ENCODE data around the gene NRAP.

The NRAP gene

GRCh38 chr10:113610631-113611601, 52.9 kb downstream of the NRAP start:
- Histone ChIP-seq H3K4me3 (ENCODE audit: low read length) (no peak overlapping the region), H3K9ac (ENCODE audit: low read length) (no peak overlapping the region), H3K4me1 (ENCODE audit: control insufficient read depth, insufficient read depth, low read length) (no peaks in the 10 kb centered on the region), H3K27ac (ENCODE audit: low read depth, low read length) (no peak overlapping the region), H3K36me3 (ENCODE audit: control insufficient read depth, insufficient read depth, low read length) (no peaks in the 10 kb centered on the region), H3K27me3 (ENCODE audit: control insufficient read depth, insufficient read depth, low read length) (peaks cover under 1% of the 10 kb centered on the region)

- Histone ChIP-seq H3K36me3 (ENCODE audit: control insufficient read depth, insufficient read depth, low read length) (no peaks in the 10 kb centered on the region), H3K4me3 (ENCODE audit: low read length) (no peak overlapping the region), H3K4me1 (ENCODE audit: control insufficient read depth, insufficient read depth, low read length) (no peaks in the 10 kb centered on the region)
Measured at GRCh38 chr10:113609704-113610108, 54.1 kb downstream of the NRAP start.

DNA sequence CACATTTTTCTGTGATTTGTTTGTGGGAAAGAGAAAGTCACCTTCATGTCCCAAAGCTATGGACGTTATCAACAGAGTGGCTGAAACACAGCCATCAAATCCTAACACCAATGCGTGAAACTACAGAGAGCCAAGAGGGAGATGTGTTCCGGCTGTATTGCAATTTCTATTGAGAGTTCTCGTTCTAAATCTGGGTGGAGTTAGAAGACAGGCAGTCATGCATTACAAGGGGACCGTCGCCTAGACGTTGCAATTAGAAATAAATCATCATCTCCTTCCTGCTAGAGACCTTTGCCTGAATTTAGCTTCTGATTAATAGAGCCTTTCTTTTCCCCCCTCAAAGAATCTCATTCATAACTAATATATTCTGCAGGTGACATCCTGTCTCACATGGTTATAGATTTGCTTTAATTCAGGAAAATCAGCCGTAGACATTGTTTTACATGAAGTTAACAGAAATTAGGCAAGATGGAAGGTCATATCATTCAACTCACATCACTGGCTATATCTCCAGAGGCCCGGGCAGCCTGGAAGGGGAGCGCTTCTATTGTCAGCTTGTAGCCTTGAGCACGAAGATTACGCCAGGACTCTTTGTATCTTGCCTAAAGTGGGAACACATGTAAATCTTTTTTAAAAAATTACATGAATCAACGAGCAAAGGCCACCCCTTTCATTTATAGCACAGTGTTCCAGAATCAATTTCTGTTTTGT, 58.4 kb downstream of the NRAP start:
- Histone ChIP-seq H3K4me1 (ENCODE audit: control insufficient read depth, insufficient read depth, low read length) (no peaks in the 10 kb centered on the region), H3K36me3 (ENCODE audit: control insufficient read depth, insufficient read depth, low read length) (no peaks in the 10 kb centered on the region), H3K9ac (ENCODE audit: low read length) (no peak overlapping the region), H3K27ac (ENCODE audit: low read depth, low read length) (no peak overlapping the region), H3K27me3 (ENCODE audit: control insufficient read depth, insufficient read depth, low read length) (no peaks in the 10 kb centered on the region), H3K4me3 (ENCODE audit: low read length) (no peak overlapping the region)

More at GRCh38 chr10:113609704-113610108, 54.1 kb downstream of the NRAP start:
- no peak overlapping the region for H3K27ac ChIP-seq (ENCODE audit: low read depth, low read length)
- H3K27me3 ChIP-seq (ENCODE audit: control insufficient read depth, insufficient read depth, low read length): no peaks in the 10 kb centered on the region
- H3K9ac ChIP-seq (ENCODE audit: low read length): no peak overlapping the region

- no peak overlapping the region for H3K4me3 ChIP-seq (ENCODE audit: low read length)
- H3K36me3 ChIP-seq (ENCODE audit: control insufficient read depth, insufficient read depth, low read length): no peaks in the 10 kb centered on the region
- no peak overlapping the region for H3K27ac ChIP-seq (ENCODE audit: low read depth, low read length)
- no peak overlapping the region for H3K9ac ChIP-seq (ENCODE audit: low read length)
- H3K4me1 ChIP-seq (ENCODE audit: control insufficient read depth, insufficient read depth, low read length): no peaks in the 10 kb centered on the region
- H3K27me3 ChIP-seq (ENCODE audit: control insufficient read depth, insufficient read depth, low read length): no peaks in the 10 kb centered on the region
Measured at GRCh38 chr10:113604572-113604971, 59.3 kb downstream of the NRAP start.

GRCh38 chr10:113603057-113603777, 60.6 kb downstream of the NRAP start:
- no peak overlapping the region for H3K27ac ChIP-seq (ENCODE audit: low read depth, low read length)
- no peaks in the 10 kb centered on the region for H3K4me1 ChIP-seq (ENCODE audit: control insufficient read depth, insufficient read depth, low read length)
- no peaks in the 10 kb centered on the region for H3K27me3 ChIP-seq (ENCODE audit: control insufficient read depth, insufficient read depth, low read length)
- no peak overlapping the region for H3K4me3 ChIP-seq (ENCODE audit: low read length)
- H3K36me3 ChIP-seq (ENCODE audit: control insufficient read depth, insufficient read depth, low read length): no peaks in the 10 kb centered on the region
- H3K9ac ChIP-seq (ENCODE audit: low read length): no peak overlapping the region

DNA sequence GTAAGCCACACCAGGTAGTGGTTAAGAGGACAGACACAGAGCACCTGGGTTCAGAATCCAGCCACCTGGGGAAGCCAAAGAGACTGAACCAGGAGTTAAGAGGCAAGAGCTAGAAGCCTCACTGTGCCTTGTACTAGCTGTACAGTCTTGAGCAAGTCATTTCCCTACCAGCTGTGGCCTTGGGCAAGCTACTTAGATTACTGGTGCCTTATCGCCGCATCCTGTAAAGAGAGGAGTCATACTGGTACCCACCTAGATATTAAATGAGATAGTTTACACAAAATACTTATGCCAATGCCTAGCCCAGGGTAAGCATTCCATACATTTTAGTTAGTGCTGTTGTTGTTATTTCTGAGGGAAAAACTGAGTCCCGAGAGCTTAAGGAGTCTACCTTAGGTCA, 63.3 kb downstream of the NRAP start:
- H3K4me1 ChIP-seq (ENCODE audit: control insufficient read depth, insufficient read depth, low read length): no peaks in the 10 kb centered on the region
- no peaks in the 10 kb centered on the region for H3K36me3 ChIP-seq (ENCODE audit: control insufficient read depth, insufficient read depth, low read length)

GRCh38 chr10:113594652-113595051, 69.2 kb downstream of the NRAP start:
- no peak overlapping the region for H3K4me3 ChIP-seq (ENCODE audit: low read length)
- no peak overlapping the region for H3K27ac ChIP-seq (ENCODE audit: low read depth, low read length)
- no peaks in the 10 kb centered on the region for H3K36me3 ChIP-seq (ENCODE audit: control insufficient read depth, insufficient read depth, low read length)
- H3K9ac ChIP-seq (ENCODE audit: low read length): no peak overlapping the region
- no peaks in the 10 kb centered on the region for H3K4me1 ChIP-seq (ENCODE audit: control insufficient read depth, insufficient read depth, low read length)
- peaks cover 3% of the 10 kb centered on the region for H3K27me3 ChIP-seq (ENCODE audit: control insufficient read depth, insufficient read depth, low read length)

More for the DNA sequence above, 63.3 kb downstream of the NRAP start:
- no peak overlapping the region for H3K9ac ChIP-seq (ENCODE audit: low read length)
- H3K4me3 ChIP-seq (ENCODE audit: low read length): no peak overlapping the region
- H3K27ac ChIP-seq (ENCODE audit: low read depth, low read length): no peak overlapping the region
- H3K27me3 ChIP-seq (ENCODE audit: control insufficient read depth, insufficient read depth, low read length): no peaks in the 10 kb centered on the region

DNA sequence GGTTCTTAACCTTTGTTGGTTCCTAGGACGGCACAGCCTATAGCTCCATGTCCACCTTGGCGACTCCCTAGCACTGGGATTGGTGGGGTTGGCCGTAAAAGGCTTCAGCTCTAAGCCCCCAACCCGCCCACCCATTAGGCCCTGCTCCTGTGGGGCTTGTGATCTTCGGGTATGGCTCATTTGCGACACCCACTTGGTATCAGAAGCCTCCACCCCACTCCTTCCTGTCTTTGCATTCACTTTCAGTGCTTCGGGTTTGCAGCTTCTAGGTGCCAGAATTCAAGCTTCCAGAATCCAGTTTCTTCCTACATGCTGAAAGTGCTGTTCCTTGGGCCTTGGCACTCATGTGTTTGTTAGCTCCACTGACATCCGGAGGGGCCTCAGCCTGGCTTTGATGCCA, 71.5 kb downstream of the NRAP start:
- Histone ChIP-seq H3K9ac (ENCODE audit: low read length) (no peak overlapping the region), H3K27ac (ENCODE audit: low read depth, low read length) (no peak overlapping the region), H3K4me3 (ENCODE audit: low read length) (no peak overlapping the region), H3K27me3 (ENCODE audit: control insufficient read depth, insufficient read depth, low read length) (peaks cover 3% of the 10 kb centered on the region), H3K4me1 (ENCODE audit: control insufficient read depth, insufficient read depth, low read length) (no peaks in the 10 kb centered on the region), H3K36me3 (ENCODE audit: control insufficient read depth, insufficient read depth, low read length) (no peaks in the 10 kb centered on the region)

DNA sequence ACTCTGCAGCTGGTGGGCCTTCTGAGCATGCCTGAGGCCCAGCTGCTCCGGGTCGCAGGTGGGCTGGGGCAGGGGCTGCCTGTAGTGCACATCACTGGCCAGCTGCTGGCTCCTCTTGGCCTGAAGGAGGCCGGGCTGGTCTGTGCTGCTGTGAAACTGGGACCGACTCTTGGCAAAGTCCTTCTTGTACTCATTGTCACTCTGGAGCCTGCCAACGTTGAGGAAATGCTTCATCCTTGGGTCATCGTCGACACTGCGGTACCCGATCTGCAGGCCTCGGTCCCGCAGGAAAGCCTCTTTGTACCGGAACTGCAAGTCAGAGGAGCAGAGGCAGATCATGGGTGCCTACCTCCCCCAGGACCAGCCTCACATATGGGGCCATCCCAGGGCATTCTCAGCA, 73.3 kb downstream of the NRAP start:
- H3K4me3 ChIP-seq (ENCODE audit: low read length): no peak overlapping the region
- H3K4me1 ChIP-seq (ENCODE audit: control insufficient read depth, insufficient read depth, low read length): no peaks in the 10 kb centered on the region
- H3K27ac ChIP-seq (ENCODE audit: low read depth, low read length): no peak overlapping the region
- H3K27me3 ChIP-seq (ENCODE audit: control insufficient read depth, insufficient read depth, low read length): peaks cover 3% of the 10 kb centered on the region
- H3K9ac ChIP-seq (ENCODE audit: low read length): no peak overlapping the region
- no peaks in the 10 kb centered on the region for H3K36me3 ChIP-seq (ENCODE audit: control insufficient read depth, insufficient read depth, low read length)

DNA sequence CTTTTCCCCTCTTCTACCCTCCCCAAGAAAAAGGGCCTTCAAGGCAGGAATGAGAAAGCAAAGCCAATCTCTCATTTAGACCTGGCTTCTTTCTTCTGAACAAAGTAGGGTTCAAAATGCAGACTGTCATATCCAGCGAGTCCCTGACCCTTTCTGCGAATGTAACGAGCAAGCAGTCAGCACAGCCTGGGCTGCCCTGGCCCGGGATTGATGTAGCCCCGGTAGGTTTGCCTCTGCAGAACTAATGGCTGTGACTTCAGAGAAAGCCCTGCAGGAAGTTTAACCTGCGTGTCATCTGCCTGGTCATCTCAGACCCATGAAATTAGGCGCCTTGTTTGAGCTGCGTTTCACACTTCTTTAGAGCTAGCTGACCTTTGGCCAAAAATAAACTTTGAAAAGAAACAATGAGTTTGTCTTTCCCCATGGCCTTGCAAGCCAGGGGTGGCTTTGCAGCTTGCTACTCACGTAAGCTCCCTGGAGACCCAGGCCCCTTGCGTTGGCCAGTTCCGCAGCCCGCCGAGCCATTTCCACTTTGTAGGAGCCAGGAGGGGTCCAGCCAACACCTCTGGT, 74.6 kb downstream of the NRAP start:
- H3K4me1 ChIP-seq (ENCODE audit: control insufficient read depth, insufficient read depth, low read length): no peaks in the 10 kb centered on the region
- no peak overlapping the region for H3K9ac ChIP-seq (ENCODE audit: low read length)
- no peak overlapping the region for H3K27ac ChIP-seq (ENCODE audit: low read depth, low read length)
- no peak overlapping the region for H3K4me3 ChIP-seq (ENCODE audit: low read length)
- H3K36me3 ChIP-seq (ENCODE audit: control insufficient read depth, insufficient read depth, low read length): no peaks in the 10 kb centered on the region
- H3K27me3 ChIP-seq (ENCODE audit: control insufficient read depth, insufficient read depth, low read length): no peaks in the 10 kb centered on the region

DNA sequence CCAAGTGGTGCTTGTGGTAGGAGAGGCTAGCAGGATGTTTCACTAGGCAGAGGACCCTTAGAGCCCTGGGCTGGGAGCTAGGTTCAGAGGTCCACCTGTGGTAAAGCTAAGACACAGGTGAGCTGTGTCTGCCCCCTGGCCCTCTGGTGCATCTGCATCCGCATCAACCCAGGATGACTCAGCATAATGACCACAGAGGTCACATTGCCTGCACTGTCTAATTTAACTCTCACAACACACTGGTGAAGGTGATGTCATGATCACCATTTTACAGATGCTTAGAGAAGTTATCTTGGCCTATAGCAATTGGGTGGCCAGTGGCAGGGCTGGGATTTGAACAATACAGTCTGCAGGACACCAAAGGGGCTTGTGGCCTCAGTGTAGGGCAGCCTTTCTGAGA, 77.9 kb downstream of the NRAP start:
- H3K27ac ChIP-seq (ENCODE audit: low read depth, low read length): no peak overlapping the region
- H3K4me1 ChIP-seq (ENCODE audit: control insufficient read depth, insufficient read depth, low read length): no peaks in the 10 kb centered on the region
- no peak overlapping the region for H3K9ac ChIP-seq (ENCODE audit: low read length)
- H3K27me3 ChIP-seq (ENCODE audit: control insufficient read depth, insufficient read depth, low read length): no peaks in the 10 kb centered on the region
- no peak overlapping the region for H3K4me3 ChIP-seq (ENCODE audit: low read length)
- no peaks in the 10 kb centered on the region for H3K36me3 ChIP-seq (ENCODE audit: control insufficient read depth, insufficient read depth, low read length)

DNA sequence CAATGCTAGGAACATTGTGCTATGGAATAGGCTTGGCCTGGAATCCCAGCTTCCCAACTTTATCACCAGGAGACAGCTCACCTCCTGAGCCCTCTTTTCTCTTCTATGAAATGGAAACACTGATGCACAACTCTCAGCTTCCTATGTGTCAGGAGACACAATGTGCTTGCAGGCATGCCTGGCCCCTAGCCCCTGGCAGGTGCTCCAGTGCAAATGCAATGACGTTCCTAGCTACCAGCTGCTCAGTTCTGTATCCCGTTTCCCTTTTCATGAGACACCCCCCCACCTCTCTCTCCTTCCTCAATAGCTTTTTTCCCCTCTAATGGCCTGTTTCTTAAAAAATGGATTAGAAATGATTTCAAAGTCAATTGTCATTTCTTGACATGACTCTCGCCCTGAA, 80.3 kb downstream of the NRAP start:
- Histone ChIP-seq H3K36me3 (ENCODE audit: control insufficient read depth, insufficient read depth, low read length) (no peaks in the 10 kb centered on the region), H3K4me1 (ENCODE audit: control insufficient read depth, insufficient read depth, low read length) (no peaks in the 10 kb centered on the region)

More for the DNA sequence above, 80.3 kb downstream of the NRAP start:
- no peak overlapping the region for H3K4me3 ChIP-seq (ENCODE audit: low read length)
- no peaks in the 10 kb centered on the region for H3K27me3 ChIP-seq (ENCODE audit: control insufficient read depth, insufficient read depth, low read length)
- no peak overlapping the region for H3K9ac ChIP-seq (ENCODE audit: low read length)
- no peak overlapping the region for H3K27ac ChIP-seq (ENCODE audit: low read depth, low read length)
